ENCODE data around the gene ST6GALNAC3.

Gene ST6GALNAC3

DNA sequence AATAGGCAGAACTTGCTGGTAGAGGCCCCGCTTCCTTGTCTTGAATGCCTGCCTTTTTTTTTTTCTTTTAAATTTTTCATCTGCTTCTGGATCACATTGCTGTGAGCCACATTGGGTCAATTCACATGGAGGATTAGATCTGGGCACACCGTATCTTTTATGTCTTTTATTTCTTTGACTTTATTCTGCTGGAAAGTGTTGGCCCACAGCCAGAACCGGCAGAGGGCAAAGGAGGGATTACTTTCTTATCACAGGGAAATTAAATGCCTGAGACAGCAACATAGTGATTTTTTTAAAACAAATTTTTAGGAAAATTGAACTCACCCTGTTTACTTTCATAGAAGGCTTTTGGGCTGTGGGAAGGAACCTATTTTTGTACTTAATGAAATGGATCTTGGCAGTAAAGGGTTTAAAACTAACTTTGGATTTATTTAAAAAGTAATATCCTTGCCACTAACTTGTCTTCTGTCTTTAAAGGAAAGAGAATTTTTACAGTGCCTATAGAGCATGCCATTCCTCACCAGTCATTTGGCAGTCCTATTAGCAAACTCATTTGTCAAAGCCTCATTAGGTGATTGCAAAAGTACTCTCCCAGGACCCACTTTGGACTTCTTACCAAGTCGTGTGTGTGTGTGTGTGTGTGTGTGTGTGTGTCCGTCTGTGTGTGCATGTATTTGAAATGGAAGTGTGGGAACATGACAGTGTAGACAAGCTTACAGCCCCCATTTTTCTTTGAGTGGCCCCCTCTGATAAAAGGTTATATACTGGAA is 68.4 kb downstream of the ST6GALNAC3 start:
- no peak for DNase-seq (ENCODE audit: low spot score)

DNA sequence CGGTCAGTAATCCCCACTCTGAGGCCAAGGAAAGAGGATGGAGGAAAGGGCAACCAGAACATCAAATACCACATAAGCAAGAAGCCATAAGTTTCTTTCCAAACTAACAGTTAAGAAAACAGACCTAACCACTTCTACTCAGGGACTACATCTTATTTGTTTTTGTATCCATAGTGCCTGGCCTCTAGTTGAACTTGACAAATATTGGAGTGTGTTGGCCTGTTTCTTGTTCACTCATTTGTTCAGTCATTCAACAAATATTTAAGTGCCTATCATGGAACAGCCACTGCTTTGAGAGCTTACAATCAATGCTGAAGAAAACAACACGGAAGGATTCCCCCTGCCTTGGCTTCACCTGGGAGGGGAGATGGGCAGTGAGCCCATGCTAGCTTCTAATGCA is 69.7 kb downstream of the ST6GALNAC3 start:
- no peak for DNase-seq (ENCODE audit: low spot score)

DNA sequence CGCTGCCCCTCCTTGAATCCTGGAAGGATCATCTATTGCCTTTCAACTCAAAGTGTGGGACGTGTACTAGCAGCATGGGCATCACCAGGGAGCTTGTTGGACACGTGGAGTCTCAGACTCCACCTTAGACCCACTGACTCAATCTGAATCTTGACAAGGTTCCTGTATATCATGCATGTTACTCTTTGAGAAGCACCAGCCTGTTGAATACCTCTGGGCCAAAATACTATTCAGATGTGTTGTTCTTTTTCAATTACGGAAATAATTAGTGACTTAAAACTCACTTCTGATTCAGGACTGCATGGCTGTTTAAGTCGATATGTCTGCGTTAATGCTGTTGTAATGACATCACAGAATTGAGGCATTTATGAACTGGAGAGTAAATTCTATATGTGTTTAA is 70.8 kb downstream of the ST6GALNAC3 start:
- no peak for DNase-seq (ENCODE audit: low spot score)

DNA sequence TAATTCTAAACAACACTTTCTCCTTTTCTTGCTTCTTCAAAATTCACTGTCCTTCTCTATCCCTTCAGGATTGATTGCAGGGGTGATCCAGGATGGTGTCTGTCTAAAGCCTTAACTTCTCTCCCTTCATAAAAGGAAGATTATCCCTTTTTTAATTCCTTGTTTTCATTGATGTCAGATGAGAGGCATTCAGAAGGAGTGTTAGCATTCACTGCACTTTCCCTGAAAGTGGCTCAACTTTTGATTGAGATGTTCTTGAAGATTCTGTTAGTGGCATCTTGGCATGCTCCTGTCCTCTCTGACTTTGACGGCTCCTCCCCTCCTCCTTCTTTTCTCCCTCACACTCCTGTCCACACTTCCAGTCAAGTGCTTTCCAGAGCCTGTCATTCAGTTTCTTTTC is 71.6 kb downstream of the ST6GALNAC3 start:
- DNase-seq (ENCODE audit: low spot score) = no peak

DNA sequence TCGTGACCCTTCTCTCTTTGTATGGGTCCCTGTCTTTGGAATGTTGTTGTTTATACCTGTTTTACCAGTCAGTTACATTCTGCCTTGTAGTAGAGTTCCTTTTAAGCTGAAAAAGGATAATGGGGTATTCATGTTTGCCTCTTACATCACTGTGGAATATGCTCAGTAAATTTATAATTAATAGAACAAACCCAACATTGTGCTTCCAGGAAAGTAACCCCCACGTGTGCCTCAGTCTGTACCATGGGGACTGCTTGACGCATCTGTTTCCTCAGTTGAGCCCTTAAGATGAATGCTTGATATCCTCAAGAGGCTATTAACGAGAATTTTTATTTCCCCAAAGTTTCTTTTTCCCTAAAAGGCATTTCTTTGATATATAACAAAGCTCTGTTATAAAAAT is 73.4 kb downstream of the ST6GALNAC3 start:
- no peak for DNase-seq (ENCODE audit: low spot score)

DNA sequence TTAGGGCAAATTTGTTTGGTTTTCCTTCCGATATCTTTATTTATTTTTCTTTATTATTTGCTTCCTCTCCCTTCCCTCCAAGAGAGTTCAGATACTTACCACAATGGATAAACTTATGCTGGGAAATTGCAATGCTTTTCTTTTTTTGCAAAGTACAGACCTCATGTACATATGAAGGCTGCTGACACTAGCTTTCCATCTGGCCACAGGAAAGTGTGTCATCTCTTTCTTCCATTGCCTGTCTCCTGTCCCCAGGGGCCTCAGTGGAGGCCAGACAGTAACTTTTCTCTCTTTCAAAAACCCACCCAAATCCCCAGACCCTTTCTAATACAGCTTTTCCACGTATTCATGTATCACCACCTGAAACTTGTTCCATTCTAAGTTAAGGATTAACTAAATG is 73.9 kb downstream of the ST6GALNAC3 start:
- DNase-seq (ENCODE audit: low spot score) = no peak

DNA sequence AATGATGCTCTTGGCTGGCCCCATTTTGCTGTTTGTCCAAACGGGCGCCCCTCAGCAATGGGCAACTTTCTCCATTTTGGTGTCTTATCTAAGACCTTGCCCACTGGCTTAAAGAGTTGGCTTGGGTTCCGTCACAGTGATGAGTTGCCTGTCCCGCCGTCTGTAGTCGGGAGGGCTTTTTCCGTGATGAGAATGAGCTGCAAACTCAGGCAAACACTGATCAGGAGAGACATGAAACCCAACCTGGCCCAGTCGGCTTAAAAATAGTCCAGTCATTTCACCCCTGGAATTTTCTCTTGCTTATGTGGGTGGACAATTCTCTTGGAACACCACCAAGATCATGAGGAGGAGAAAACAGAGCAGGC is 79.3 kb downstream of the ST6GALNAC3 start:
- no peak for DNase-seq (ENCODE audit: low spot score)

DNA sequence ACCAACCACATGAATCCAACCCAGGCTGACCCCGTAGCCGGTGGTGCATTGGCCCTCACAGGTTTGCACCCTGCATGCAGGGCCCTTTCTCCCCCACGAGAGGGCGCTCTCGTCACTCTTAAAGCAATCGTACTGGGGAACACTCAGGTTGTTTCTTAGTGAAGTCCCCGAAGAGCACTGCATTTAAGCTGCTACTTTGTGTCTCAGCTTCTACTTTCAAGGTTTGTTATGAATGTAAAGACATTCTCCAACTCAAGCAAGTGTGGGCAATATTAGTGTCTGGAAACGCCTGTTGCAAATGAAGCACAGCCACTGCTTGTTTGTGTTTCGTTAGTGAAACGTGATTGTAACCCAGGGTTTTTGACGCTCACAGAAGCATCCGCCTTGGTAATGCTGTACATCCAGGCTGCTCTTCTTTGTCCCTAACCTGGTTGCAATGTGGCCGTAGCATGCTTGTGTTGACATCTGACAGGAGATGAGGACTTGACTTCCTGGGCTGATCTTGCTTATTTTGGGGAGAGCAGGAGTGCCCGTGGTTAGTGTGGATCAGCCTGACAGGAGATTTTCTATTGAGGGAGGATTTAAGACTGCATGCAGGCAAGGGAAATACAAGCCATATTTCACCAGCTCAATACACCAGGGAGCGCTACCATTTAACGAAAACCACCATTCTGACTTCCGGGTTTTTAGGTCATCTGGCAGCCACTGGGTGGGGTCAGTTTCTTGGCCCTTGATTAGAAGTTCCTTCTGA is 79.8 kb downstream of the ST6GALNAC3 start:
- peak; percentile 78 for DNase-seq (ENCODE audit: low spot score)

DNA sequence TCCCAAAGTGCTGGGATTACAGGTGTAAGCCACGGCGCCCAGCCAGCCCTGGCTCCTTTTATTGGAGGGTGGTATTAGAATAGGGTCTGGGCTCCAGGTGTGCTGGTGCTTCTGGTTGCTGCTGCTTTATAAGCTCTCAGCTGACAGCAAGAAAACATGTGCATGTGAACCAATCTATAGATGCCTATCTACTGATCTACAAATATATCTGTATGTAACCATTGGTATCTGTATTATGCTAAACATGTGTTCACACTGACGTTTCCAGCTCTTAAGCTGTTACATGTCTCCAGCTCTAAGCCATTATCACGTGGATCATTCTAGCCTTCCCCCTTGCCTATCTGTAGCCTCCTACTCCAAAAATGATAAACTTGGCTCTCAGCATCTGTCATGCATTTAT is 82.4 kb downstream of the ST6GALNAC3 start:
- DNase-seq (ENCODE audit: low spot score) = no peak

DNA sequence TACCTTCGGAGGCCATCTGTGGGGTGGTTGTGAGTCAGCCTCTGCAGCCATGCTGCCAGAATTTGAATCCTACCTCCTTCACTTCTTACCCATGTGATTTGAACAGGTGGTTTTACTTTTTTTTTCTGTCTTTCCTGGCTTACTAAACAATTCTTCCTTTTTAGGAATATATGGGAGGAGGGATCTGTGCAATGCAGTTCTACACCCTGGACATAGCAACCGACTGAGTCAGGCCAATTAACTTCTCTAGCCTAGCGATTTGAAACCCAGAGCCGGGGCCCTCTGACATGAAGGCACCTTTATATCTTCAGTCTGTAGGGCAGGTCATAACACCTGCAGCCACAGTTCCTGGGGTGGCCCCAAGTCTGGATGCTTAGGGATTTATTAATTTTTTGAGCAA is 83.6 kb downstream of the ST6GALNAC3 start:
- no peak for DNase-seq (ENCODE audit: low spot score)

DNA sequence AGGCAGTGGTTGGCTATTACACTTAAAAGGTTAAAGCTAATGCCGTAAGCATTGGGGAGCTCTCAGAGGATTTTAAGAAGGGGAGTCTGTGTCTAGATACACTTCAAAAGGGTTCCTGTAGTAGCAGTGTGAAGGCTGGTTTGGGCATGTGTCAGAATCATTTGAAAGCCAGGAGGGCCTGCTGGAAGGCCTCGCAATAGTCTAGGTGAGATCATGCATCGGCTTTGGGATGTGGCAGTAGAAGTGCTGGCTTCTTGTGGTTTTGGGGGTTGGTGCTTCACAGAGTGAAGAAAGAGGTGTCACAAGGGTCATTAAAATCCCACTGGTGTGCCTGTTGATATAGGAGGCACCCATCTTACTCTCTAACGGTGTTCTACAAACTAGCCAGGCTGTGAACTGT is 85.7 kb downstream of the ST6GALNAC3 start:
- DNase-seq (ENCODE audit: low spot score) = no peak

DNA sequence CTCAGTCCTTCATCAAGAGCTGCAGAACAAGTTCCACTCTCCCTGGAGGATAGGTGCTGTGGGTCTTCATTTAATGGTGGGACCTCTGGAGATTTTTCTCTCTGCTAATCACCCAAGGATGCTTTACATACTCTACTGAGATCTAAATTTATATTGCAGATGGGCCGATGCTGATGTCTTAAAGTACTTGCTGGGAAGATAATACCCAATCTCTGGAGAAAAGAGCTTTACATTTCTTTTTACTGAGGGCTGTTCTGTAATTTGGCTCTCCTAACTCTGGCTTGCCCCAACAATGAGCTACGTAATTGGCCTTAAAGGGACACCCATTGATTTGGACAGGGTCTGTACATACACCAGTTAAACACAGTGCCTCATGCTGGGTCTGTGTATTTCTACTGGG is 86.9 kb downstream of the ST6GALNAC3 start:
- DNase-seq (ENCODE audit: low spot score) = no peak

DNA sequence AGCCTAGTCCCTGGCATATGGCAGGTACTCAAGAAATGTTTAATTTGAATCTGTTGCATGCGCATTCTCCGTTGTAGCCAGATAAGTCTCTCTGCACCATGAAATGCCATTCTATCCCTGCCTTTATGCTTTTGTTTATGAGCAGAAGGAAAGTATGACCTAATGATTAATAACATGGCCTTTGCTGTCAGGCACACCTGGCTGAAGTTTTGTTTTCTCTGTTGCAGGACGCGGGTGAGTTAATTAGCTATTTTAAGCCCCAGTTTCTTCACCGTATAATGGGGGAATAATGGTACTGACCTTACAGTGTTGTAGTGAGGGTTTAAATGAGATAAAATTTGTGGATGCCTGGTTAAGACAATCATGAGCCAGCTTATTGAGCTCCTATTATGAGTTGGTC is 87.7 kb downstream of the ST6GALNAC3 start:
- no peak for DNase-seq (ENCODE audit: low spot score)

DNA sequence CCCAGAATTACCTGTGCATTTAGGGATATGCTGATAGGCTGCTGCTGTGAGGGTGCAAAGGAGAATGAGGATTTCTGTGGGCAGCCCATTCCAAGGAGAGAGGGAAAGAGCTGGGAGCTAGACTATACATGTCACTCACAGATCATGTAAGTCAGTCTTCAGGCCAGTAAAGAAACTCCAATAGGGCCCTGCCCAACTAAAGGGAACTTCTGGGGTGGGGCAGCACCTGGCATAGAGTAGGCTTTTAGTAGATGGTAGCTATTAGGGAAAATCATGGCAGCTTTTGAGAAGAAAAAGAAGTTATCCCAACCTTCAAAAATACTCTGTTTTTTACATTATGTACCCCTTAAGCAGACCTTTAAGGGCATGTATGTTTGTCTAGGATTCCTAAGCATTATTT is 89.6 kb downstream of the ST6GALNAC3 start:
- DNase-seq (ENCODE audit: low spot score) = no peak

DNA sequence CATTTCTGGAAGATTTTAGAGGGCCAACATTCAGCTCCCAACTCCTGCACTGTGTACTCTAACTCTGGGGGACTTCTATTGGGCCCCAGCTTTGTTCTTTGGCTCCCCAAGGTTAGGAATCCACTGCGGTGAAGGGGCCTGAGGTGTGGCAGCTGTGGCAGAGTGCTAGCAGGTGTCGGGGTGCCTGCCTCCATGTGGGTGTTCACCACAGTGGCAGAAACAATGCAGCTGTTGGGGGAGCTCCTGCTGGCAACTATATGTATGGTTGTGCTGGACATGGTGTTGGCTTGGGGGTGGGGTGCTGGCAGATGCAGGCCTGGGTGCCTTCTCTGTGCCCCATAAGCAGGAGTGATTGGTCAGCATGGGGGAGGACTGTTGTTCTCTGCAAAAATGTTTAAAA is 95.5 kb downstream of the ST6GALNAC3 start:
- DNase-seq (ENCODE audit: low spot score) = no peak

DNA sequence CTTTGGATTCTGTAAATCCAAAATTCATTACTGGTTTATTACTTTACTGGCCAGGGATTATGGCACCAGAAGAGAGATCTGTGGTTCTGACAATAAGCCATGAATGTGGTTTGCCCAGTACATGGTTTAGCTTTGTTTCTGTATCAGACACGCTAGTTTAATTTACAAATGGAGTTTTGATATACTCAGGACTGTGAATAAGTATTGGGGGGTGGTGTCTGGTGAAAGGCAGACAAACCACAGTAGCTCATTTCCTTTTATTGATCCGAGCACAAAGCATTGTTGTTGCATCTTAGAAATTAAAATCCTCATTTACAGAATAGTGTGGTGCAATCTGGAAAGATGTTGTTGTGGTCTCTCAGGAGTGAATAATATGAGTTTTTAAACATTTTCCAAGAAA is 96.0 kb downstream of the ST6GALNAC3 start:
- no peak for DNase-seq (ENCODE audit: low spot score)

DNA sequence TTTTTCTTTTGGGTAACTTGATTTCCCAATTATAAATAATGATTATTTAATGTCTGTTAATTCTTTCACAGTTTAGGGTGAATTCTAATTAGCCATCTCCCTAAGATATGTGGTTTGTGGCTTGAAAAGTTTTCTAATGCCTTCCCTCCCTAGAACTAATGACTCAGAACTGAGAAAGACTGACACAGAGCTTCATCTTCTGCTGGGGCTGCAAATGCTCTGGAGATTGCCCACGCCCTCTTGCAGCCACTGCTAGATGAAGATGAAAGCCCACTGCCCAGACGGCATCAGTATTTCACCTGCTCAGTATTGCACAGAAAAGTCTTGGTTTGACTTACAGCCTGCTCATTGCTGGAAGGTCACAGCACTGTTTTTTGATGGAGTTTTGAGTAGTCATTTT is 101.5 kb downstream of the ST6GALNAC3 start:
- no peak for DNase-seq (ENCODE audit: low spot score)

DNA sequence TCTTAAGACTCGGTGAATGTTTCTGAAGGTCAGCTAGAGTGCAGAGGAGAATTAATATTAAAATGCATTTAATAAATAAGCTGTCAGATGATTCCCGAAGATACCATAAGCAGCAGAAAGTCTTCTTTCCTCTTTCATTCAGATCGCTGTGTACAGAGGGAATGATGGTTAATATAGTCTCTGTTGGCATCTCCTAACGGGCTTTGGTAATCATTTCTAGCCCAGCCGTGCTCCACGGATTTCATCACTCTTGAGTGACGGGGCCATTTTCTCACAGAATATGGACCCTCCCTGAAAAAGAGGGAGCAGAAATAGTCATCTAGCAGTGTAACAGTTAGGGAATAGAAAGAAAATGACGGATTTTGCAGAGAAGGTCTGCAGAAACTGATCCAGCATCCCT is 103.1 kb downstream of the ST6GALNAC3 start:
- DNase-seq (ENCODE audit: low spot score) = no peak

DNA sequence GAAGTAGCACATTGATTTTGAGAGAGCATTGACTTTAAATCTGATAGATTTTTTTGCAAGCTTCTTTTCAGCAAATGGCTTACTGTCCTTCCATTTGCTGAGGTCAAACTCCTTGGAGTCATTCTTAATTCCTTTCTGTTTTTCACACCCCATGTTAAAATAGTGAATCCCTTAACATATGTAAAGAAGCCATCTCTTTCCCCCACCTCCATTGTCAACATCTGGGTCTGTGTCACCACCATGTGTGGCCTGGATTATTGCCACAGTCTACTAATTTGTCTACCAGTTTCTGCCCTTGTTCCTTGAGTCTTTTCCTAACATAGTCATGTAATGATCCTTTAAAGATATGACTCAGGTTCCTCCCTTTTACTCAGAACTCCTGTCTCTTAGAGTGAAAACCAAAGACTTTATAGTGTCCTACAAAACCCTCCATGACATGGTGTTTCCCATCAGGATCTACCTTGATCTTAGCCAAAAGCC is 104.7 kb downstream of the ST6GALNAC3 start:
- no peak for DNase-seq (ENCODE audit: low spot score)

DNA sequence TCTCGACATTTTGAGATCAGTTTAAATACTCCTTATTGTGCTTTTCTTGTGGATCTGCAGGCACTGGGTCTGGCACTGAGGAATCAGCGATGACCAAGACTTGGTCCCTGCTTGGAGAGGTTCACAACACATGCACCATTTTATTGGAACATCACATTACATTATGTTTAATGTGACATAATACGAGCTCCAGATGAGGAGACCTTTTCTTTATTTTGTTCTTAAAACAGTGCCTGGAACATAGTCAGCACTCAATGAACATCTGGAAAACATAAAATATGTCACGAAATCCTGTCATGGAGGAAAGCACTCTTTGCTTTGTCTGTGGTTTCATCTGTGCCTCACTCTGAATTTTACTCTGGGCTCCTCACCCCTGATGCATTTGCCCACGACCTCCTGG is 110.7 kb downstream of the ST6GALNAC3 start:
- no peak for DNase-seq (ENCODE audit: low spot score)

DNA sequence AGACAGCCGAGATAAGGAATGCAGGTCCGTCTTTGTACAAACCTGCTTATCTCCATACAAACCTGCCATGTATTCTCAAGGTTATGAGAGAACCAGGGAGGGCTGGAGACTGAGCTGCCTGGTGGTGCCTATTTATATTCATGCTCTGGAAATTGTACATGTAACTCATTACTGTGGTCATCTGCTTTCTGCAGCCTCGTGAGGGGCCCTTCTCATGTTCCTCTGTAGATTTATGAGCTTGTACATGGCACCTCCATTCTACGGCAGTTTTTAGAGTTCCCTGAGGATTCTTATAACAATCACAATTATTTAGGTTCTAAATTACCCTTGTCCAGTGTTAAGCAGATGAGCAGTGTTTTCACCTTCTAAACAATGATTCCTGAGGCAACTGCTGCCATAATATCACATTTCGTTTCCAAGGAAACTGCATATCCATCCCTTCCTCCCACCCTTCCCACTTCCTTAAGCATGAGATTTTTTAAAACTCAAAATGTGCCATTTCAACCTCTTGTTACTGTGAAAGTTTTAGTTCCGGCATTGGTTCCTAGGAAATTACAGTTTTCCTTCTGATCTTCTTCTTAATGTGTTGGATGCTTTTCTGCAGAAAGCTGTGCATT is 112.1 kb downstream of the ST6GALNAC3 start:
- no peak for DNase-seq (ENCODE audit: low spot score)

DNA sequence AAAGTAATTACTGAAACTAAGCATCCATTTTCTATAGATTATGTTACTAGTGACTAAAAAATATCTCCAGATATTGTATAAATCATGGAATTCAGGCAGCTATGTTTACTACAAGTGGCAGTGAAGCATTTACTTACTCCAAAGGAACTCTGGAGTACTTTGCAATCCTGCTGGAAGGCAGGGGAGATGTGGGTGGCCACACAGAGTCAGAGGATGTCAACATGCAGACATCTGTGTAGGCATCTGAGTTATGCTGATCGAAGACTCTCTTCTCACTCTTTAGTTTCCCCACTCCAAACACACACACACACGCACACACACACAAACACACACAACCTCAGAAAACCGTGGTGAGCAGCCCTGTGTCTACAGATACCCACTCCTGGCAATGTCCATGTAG is 112.9 kb downstream of the ST6GALNAC3 start:
- DNase-seq (ENCODE audit: low spot score) = no peak

DNA sequence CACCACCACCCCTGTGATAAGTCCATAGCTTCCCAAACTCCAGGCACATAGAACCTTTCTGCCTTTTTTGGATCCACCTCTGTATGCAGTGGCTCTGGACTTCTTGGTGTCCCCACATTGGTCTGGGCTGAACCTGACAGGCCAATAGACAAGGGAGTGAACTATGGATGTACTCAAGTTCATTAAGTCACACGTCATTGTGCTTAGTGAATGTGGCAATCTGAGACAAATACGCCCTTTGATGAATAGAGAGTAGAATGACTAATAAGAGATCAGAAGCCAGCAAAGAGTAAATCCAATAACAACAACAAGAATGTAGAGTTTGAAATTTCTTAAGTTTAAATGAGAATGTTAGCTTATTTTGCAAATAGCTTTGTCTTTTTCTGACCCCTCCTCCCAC is 114.8 kb downstream of the ST6GALNAC3 start:
- no peak for DNase-seq (ENCODE audit: low spot score)

Data from CD4-positive, alpha-beta T cell treated with Interleukin-6 at 100 ng/mL for 8 hours (primary cell).